Jurkat, Clone E6-1 (cell line): Measurements from ENCODE around the gene ABHD17A.
A peak's percentile ranks its signal among the peaks of the same experiment; 100 is the strongest.

Experiments used
- DNase-seq: peaks from one replicate; pipeline ENCODE4 v3.0.0-alpha.2; 2011; ENCODE audit warnings: low read depth, low spot score
- H3K4me3 ChIP-seq: 2 replicates; pipeline ENCODE4 v1.5.1; 2011; ENCODE audit warnings: mild to moderate bottlenecking, low read length, control low read depth, moderate library complexity

The ABHD17A gene

DNA sequence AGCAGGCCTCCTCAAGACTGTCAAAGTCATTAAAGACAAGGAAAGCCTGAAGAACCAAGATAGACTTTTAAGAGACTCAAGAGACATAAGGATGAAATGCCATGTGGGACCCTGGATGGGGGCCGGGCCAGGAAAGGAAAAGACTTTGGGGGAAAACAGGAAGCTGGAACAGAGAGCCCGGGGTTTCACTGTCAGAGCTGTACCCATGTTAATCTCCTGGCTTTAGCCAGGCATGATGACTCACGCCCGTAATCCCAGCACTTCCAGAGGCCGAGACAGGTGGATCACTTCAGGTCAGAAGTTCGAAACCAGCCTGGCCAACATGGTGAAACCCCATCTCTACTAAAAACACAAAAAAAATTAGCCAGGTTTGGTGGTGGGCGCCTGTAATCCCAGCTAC lies 16.3 kb downstream of the ABHD17A start:
- H3K4me3 ChIP-seq: no peak overlapping the region
- no peak for DNase-seq

DNA sequence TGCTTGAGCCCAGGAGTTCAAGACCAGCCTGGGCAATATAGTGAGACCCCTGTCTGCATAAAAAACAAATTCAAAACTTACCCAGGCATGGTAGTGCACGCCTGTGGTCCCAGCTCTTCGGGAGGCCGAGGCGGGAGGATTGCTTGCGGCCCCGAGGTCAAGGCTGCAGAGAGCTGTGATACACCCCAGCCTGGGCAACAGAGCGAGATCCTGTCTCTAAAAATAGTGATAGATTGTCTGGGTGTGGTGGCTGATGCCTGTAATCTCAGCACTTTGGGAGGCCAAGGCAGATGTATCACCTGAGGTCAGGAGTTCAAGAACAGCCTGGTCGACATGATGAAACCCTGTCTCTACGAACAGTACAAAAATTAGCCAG lies 18.0 kb downstream of the ABHD17A start:
- DNase-seq: no peak
- H3K4me3 ChIP-seq: no peak overlapping the region

DNA sequence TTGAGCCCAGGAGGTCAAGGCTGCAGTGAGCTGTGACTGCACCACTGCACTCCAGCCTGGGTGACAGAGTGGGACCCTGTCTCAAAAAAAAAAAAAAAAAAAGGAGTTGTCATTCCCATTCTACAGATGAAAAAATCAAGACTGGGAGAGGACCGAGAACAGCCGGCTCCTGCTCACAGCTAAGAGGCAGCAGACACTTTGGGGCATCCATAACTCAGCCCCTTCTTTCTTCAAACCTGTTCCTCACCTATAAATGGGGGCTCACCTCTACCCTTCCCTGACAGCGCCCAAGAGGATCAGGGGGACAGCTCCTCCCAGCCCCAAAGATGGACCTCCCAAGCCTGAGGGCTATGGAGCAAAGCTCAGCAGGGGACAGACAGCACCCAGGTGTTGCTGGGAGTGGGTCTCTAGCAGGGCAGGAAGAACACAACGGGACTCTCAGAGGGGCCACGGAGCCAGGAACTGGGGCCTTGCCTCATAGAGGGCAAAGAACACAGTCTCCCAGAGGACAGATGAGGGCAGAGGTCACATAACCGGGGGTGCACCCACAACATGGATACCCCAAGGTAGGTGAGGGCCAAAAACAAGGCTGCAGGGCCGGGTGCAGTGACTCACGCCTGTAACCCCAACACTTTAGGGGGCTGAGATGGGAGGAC lies 18.5 kb downstream of the ABHD17A start:
- H3K4me3 ChIP-seq: no peak overlapping the region
- no peak for DNase-seq

DNA sequence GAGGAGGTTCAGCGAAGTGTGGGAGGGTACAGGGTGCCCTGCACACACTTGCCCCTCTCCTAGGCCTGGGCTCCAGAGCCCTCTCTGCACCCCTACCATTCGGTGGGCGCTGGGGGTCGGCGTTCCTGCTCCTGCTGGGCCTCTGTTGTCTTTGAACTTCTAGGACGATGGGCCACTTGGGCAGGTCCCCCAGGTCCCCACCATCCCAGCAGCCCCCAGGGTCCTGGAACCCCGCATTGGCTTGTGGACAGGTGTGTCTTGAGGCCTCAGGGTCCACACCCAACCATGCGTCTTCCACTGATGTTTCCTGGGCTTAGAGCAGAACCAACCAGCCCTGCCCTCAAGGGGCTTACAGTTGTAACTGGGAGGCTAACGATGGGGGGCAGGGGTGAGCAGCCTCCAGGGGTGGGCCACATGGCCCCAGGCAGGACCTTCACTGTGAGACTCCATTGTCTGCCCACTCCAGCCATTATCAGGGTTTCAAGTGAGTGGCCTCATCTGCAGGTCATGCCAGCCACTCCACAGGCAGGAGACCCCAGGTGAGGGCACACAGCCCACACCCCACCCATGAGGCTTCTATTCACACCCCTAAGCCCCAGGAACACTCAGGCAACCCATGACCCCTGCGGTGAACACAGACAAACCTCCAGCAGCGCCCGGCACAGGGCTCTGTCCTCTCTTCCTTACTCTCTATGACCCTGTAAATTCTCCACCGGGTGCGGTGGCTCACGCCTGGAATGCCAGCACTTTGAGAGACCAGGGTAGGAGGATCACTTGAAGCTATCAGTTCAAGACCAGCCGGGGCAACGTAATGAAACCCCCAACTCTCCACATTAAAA lies 19.9 kb downstream of the ABHD17A start:
- H3K4me3 ChIP-seq: peak overlapping the region; percentile 70
- no peak for DNase-seq

DNA sequence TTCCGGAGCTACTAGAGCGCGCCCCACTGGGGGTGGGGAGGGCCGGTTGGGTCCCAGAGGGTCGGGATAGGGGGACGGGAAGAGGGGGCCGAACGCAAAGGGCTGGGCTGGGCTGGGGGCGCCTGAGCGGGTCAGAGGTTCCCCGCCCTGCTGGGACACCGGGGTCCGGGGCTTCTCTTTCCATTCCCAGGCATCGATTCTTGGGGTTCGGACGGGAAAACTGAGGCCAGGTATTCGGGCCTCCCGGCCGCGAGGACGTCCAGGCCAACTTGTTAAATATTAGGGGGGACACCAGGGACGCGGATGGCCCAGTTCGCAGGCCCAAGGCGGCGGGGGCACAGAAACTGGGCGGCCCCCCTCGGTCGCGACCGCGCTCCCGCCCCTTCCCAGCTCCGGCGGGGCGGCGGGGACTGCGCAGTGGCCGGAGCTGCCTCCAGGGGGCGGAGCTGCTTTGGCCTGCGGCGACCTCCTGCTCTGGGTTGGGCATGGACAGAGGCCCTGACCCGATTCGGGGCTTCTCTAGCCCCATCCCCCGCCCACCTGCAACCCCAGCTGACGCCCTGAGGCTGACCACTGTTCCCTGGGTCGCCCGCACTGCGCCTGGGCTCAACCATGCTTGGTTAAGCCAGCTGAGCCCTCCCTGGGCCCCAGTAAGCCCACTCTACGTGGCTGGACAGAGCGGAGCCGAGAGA lies 20.7 kb downstream of the ABHD17A start:
- peak overlapping the region; percentile 70 for H3K4me3 ChIP-seq
- DNase-seq: no peak

DNA sequence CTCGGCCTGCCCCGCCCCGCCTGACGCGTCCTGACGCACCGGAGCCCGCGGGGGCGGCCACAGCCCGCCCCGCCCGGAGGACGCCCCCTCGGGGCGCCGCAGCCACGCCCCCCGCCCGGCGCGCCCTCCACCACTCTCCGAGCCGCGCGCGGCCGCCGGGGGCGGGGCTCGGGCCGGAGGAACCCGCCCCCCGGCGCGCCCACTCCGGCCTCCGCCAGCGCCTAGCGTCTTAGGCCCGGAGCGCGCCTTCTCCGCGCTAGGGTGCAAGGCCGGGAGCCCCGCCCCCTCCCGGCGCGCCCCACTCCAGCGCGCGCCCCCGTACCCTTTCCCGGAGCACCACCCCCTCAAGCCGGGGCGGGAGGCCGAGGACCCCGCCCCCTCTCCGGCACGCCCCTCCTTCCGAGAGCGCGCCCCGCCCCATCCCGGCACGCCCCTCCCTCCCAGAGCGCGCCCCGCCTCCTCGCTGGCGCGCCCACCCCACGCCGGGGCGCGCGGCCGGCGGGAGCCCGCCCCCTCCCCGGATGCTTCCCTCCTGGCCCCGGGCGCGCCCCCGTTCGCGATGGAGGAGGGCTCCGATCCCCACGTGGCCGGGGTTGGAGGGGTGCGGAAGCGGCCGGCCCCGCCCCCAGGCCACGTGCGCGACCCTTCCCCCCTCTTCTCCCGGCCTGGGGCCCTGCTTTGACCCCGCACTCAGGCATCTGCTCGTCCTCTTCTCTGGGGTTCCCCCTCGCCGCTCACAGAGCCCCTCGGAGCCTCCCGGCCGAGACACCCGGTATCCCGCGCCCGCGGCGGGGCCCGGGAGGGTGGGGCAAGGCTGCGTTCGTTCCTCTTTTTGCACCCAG lies 21.4 kb downstream of the ABHD17A start:
- DNase-seq: peak; percentile 90
- H3K4me3 ChIP-seq: peak overlapping the region; percentile 70

DNA sequence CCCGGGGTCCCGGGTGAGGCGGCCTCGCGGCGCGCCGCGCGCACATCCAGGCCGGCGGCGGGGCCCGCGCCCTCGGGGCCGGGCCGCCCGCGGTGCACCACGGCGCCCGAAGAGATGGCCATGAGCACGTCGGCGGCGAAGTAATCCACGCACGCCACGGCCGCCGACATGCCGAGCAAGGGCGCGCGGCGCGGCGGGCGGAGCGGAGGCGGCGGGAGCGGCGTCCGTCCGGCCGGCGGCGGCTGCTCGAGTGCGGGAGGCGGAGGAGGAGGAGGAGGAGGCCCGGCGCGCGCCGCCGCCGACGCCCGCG lies 22.0 kb downstream of the ABHD17A start, which contains the start of gene KLF16:
Gene KLF16 (minus strand): TSS at position 252 of the 310 bp plus-strand sequence. CDS start 82 bp downstream, at position 170.
- no peak for DNase-seq
- H3K4me3 ChIP-seq: peak within 1 kb of the TSS; percentile 72

DNA sequence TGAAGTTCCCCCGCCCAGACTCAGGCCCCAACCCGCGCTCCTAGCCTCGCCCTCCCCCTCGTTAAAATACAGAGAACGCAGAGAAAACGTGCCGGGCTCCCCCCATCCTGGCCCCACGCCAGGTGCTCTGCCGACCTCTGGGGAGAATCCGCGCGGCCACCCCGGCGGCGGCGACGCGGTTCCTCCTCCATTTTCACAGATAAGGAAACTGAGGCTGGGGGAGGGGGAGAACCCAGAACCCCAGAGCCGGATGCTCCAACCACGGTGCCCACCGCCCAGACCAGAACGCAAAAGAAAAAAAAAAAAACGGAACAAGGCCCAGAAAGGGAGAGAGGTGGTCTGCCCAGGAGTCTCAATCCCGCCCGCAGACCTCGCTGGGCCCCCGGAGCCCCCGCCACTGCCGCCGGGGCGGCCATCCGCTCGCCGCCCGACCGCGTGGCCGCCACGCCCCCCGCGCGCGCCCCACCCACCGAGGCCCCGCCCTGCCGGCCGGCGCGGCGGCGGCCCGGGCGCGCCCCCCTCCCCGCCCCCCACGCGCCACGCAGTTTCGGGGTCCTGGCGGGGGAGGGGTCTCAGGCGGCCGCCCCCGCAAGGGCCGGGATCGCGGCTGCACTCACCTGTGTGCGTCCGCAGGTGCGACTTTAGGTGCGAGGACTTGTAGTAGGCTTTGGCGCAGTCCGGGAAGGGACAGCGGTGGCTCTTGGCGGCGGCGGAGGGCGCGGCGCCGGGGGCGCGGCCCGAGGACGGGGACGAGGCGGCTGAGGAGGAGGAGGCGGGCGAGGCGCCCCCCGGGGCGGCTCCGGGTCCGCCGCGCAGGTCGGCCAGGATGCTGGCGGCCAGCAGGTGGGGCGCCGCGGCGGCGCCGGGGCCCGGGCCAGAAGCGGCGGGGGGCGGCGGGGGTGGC lies 22.6 kb downstream of the ABHD17A start:
- DNase-seq: no peak
- H3K4me3 ChIP-seq: peak overlapping the region; percentile 72

DNA sequence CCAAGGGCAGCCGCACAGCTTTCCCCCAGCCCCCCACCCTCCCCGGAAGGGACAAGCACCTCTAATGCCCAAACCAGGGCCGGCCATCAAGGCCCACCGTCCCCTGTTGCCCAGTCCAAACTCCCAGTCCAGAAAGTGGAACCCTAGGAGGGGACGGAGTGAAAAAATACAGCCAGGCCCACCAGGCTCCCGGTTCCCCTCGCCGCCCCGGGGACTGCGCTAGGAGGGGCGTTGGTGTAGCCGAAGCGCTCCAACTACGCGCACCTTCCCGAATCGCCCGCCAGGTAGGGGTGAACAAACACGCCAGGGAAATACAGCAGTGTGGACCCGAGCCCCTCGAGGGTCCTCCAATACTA lies 23.2 kb downstream of the ABHD17A start:
- peak overlapping the region; percentile 72 for H3K4me3 ChIP-seq
- DNase-seq: no peak

DNA sequence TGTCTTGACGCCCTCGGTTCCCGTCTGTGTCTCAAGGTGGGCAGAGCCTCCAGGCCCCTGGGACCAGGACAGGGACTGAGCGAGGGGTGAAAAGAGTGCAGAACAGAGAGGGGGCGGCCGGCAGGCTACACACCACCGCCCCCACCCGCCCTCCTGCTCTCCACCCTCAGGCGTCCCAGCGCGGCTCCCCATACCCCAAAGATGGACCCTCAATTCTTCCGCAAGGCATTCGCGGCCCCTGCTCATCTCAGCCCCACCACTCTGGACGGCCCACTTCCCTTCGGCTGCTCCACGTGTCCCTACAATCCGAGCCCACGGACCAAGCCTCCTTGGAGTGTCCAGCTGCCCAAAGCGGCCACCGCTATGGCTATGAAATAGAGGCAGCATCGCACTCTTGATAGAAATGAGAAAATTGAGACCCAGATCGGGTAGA lies 23.7 kb downstream of the ABHD17A start:
- DNase-seq: no peak
- H3K4me3 ChIP-seq: peak overlapping the region; percentile 72

DNA sequence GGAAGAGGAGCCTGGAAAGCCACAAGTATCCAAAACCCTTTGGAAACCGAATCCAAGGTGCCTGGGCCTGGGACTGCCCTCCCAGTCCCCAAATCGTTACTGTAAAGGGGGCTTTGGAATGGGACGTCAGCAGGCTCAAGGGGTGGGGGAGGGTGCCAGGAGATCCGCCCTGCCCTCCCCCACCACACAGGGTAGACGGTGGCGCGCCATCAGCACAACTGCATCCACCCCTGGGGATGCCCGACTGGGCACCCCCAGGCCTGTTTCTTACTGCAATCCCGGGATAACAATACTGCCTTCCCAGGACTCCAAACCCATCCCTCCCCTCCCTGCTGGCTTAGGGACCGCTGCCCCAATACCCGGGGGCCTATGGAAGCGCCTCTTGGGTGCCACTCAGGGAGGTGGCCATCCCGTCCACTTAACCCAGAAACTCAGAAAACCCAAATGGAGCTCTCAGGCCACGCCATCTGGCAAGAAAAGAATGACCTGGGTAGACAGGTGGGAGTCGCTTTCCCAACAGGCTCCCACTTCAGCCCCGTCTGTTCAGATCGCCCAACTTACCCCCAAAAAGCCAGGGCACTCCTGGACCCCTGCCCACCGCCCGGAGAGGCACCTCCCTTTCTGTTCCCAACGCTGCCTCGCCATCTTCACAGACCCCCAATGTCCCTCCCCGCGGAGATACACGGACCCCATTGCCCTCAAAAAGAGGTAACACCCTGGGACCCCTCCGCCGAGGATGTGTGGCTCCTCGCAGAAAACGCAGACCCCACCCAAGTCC lies 24.3 kb downstream of the ABHD17A start:
- H3K4me3 ChIP-seq: no peak overlapping the region
- DNase-seq: no peak

DNA sequence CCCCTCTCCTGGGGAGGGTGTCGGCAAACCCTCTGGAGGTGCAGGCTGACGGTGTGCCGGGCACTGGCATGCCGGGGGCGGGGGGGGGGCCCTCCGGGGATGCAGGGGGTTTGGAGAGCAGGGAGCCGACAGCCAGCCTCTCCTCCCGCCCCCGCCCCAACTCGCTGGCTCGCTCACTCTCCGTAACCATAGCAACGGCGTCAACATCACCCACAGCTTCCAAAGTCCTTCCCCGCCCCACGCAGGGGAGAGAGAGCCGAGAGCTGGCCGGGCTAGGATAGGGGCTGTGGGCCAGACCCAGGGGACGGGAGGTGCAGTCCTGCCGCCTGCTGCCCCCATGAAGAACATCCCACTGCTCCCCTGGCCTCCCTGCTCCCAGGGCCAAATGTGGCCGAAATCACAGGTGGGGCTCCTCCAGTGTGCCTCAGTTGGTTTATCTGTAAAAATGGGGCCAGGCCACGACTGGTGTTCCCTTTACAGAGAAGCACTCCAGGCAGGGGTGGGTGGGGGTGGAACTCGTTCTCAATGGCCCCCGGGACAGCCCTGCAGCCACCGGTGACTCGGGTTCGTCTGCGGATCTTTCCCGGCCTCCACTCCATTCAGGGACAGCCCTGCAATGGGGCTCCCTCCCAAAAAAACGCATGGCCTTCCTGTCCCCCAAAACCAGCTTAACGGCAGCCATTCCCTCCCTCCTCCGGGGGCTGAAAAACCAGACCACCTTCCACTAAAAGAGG lies 25.1 kb downstream of the ABHD17A start:
- no peak for DNase-seq
- H3K4me3 ChIP-seq: no peak overlapping the region

DNA sequence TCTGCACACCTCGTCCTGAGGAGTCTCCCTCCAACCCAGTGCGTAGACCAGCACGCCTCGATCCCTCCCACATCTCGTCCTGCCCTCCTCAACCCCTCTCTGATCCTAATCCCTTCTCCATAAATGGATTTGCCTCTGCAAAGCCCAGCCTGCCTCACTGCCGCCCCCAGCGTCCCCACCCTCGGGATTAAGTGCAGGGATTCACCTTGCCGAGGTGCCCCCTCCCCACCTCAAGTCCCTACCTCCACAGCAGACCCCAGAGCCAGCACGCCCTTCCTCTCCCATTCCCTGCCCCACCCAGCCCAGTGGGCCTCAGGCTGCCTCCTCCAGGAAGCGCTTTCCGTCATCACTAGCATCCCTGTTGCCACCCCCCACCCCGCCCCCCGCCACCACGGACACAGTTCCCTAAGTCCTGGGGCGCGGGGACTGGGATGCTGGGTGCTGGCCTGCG lies 25.9 kb downstream of the ABHD17A start:
- no peak overlapping the region for H3K4me3 ChIP-seq
- no peak for DNase-seq

DNA sequence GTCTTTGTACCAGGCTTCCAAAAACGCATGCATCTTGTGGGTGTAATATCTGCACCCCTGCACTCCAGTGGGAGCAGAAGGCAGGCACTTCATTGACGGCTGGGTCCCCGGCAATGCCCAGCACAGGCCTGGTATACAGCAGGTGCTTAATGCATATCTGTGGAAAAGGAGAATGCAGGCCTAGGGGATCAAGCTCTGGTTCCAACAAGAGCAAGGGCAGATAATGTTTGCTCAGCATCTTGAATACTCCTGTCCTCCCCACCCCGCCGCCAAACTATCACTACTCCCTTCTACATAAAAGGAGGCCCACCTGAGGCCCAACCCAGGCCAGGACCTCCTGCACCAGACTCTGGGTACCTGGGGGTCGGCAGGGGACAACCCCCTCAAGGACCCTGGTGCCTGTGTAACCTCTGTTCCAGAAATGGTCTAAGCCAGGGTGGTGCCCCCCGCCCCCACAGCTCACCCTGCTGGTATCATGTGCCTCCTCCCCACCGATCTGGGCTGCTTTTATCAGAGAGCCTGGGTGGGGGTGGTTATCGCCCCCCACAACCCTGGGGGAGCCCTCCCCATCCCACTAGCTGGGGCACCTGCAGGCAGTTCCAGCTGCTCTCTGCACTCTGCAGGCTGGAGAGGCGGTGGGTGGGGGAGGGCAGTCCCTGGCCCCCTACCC lies 26.7 kb downstream of the ABHD17A start:
- no peak overlapping the region for H3K4me3 ChIP-seq

DNA sequence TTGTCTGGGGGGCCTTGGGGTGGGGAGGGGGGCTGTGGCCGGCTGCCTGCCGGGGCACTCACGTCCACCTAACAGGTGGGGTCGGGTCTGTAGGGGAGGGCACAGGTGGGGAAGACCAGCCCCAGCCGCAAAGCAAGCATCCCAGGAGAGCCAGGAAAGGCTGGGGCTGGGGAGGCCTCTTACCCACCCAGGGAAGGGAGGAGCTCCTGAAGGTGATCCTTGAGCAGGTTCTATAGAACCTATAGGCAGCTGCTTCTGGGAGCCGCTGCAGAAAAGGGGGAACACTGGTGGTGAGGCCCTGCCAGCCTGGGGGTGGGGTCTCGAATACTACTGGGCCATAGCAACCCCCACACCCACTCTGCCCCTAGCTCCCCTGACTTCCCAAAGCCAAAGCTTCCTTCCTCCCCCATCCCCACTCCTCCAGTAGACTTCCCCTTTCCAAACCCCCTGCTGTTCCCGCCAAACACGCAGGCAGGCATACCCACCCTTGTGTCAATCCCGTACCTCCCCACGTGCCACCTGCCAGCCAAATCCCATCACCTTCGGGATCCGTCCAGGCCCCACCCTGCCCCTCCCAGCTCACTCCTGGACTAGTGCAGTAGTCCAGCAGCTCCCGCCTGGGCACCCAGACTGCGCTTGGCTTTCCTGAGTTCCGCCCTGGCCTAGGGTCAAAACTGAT lies 27.5 kb downstream of the ABHD17A start:
- DNase-seq: no peak
- H3K4me3 ChIP-seq: no peak overlapping the region

More for the DNA sequence above, 26.7 kb downstream of the ABHD17A start:
- no peak for DNase-seq
